ENCODE results near the gene SMC5.

The SMC5 gene

DNA sequence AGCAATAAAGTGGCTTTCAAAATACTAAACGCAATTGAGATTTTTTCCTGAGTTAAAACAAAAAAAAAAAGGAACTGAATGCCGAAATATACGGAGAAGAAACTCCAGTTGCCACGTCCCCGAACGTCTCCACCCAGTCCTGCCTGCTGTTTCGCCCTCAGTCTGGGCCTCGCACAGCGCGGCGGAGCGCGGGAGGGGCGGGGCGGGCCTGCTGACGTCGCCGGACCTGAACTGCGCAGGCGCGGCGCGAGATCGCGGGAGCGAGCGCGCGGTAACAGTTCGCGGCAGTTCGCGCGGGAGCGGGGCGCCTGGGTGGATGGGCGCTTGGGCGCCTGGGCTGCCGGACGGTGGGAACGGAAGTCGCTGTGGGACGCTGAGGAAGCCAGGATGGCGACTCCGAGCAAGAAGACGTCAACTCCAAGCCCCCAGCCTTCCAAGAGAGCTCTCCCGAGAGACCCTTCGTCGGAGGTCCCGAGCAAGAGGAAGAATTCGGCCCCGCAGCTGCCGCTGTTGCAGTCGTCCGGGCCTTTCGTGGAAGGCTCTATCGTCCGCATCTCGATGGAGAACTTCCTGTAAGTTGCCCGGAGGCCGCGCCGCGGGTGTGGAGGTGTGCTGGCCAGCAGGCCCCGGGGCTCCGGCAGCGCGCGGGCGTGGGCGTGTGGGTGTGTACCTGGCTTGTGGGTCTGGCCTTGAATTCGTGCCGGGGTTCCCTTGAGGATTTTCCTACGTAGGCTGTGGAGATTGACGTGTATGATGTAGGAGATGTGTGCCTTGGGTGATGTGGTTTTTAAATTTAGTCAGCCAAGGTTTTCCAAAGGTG lies at the start of gene SMC5:
Gene SMC5, plus strand, starts transcription at position 287 of the 820 bp plus-strand sequence. Its CDS starts 101 bp downstream, at position 388.
- DNase-seq (ENCODE audit: extremely low read depth, low read depth): peak; percentile 54
- peak within 1 kb of the TSS; percentile 90 for H3K4me3 ChIP-seq (replicated peaks; ENCODE audit: low read depth, low read length)
- TF ChIP-seq, protein P1, sequence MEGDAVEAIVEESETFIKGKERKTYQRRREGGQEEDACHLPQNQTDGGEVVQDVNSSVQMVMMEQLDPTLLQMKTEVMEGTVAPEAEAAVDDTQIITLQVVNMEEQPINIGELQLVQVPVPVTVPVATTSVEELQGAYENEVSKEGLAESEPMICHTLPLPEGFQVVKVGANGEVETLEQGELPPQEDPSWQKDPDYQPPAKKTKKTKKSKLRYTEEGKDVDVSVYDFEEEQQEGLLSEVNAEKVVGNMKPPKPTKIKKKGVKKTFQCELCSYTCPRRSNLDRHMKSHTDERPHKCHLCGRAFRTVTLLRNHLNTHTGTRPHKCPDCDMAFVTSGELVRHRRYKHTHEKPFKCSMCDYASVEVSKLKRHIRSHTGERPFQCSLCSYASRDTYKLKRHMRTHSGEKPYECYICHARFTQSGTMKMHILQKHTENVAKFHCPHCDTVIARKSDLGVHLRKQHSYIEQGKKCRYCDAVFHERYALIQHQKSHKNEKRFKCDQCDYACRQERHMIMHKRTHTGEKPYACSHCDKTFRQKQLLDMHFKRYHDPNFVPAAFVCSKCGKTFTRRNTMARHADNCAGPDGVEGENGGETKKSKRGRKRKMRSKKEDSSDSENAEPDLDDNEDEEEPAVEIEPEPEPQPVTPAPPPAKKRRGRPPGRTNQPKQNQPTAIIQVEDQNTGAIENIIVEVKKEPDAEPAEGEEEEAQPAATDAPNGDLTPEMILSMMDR (IDR thresholded peaks at IDR 0.05; ENCODE audit: low read depth, low read length, missing control alignments): no peak

DNA sequence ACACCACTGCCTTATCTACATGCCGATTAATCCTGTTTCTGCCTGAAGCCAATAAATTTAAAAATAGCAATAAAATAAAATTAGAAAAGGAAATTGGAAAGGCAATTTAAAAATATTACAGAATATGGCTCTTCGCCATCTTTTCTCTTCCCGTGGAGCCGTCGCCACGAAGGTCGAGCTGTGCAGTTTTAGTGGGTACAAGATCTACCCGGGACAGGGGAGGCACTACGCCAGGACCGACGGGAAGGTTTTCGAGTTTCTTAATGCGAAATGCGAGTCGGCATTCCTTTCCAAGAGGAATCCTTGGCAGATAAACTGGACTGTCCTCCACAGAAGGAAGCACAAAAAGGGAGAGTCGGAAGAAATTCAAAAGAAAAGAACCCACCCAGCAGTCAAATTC lies 41.7 kb upstream of the SMC5 start:
- no peak overlapping the region for H3K4me3 ChIP-seq (replicated peaks; ENCODE audit: low read depth, low read length)
- no peak for DNase-seq (ENCODE audit: extremely low read depth, low read depth)
- TF ChIP-seq, protein P1 (IDR thresholded peaks at IDR 0.05; ENCODE audit: low read depth, low read length, missing control alignments): no peak

DNA sequence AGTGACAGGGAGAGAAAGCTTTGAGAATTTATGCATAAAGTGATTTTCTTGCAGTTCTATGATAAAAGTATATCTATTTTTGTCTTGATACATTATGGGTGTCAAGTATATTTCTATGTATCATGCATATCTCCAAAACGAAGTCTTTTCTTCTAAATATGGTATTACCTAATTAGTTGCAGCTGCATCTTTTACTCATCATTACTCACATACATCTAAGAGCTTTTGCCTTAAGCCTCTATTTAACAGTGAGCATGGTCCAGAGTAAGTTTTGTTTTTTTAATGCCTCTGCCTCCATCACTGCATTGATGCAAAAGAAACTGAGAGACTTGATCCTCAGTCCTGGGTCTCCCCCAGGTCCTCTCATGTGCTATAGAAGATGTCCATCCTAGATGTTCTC lies 40.0 kb upstream of the SMC5 start:
- TF ChIP-seq, protein P1 (IDR thresholded peaks at IDR 0.05; ENCODE audit: low read depth, low read length, missing control alignments): no peak
- DNase-seq (ENCODE audit: extremely low read depth, low read depth): peak; percentile 25
- H3K4me3 ChIP-seq (replicated peaks; ENCODE audit: low read depth, low read length): no peak overlapping the region

DNA sequence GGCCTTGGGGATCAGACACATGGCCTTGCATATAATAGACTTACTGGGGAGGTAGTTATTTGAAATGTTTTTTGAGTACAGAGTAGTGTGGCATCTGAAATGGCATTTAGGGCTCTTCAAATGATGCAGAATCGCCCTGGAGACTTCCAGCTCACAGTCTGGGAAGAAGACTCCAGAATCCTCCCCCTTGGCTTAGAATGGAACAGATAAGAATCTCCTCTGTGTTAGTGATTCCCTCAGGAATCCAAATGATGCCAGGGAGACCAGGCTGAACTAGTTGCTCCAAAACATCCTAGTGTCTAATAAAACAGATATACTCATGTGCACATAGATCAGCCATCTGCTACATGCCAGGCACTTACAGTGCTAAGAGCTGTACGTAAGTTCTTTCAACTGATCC lies 38.6 kb upstream of the SMC5 start:
- no peak for DNase-seq (ENCODE audit: extremely low read depth, low read depth)

DNA sequence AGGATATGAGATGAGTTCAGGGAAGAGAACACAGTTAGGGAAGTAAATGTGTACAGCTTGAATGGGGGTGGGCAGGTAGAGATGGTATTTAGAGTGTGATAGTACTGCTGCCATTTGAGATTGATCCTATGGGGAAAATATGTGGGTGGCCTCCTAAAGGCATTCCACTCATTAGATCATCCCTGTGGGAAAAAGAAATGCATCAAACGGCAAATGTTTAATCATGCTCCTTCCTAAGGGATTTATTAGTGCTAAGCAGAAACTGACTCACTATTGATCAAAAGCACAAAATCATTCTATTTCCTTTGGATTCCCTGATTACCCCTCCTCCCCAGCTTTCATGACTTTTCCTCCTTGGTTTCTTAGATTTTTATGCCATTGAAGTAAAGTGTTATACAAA lies 36.4 kb upstream of the SMC5 start:
- no peak for DNase-seq (ENCODE audit: extremely low read depth, low read depth)
- H3K4me3 ChIP-seq (replicated peaks; ENCODE audit: low read depth, low read length): no peak overlapping the region
- TF ChIP-seq, protein P1 (IDR thresholded peaks at IDR 0.05; ENCODE audit: low read depth, low read length, missing control alignments): no peak

More for the DNA sequence above, 38.6 kb upstream of the SMC5 start:
- H3K4me3 ChIP-seq (replicated peaks; ENCODE audit: low read depth, low read length): no peak overlapping the region
- TF ChIP-seq, protein P1 (IDR thresholded peaks at IDR 0.05; ENCODE audit: low read depth, low read length, missing control alignments): no peak

DNA sequence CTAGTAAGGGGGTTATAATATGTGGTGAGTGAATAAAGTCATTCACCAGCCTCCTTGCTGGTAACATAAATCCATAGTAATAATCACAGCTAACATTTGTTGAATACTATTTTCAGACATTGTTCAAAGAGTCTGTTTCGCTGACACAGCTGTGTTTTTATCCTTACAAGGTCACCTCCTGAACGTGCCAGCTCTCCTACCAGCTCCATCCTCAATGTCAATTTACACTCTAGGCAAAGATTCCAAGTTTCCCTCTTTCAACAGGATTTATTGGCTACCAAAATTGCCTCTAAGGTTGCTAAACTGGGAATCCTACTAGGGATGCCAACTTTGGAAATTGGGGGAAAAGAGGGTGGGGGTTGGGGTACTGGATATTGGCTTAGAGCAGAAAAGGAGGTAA lies 30.7 kb upstream of the SMC5 start:
- no peak for DNase-seq (ENCODE audit: extremely low read depth, low read depth)
- H3K4me3 ChIP-seq (replicated peaks; ENCODE audit: low read depth, low read length): no peak overlapping the region

More for the DNA sequence above, 30.7 kb upstream of the SMC5 start:
- TF ChIP-seq, protein P1 (IDR thresholded peaks at IDR 0.05; ENCODE audit: low read depth, low read length, missing control alignments): no peak

Measured in HFF-Myc (cell line).